IgD-negative memory B cell (primary cell): ENCODE data around the gene HGF. TPM values are rescaled to one million over a fixed set of nuclear protein-coding genes. Genes with fewer than 3 reads are reported as not detected.

Experiments
- H3K27ac Mint-ChIP-seq, 3 donors: one replicate each; pipeline ENCODE4 v1.8.0; 2020 to 2022; ENCODE audit warnings: mild to moderate bottlenecking in 3 of 3, mixed read lengths in 3 of 3, moderate library complexity in 1 of 3
- H3K27me3 Mint-ChIP-seq: one replicate; pipeline ENCODE4 v1.8.0; 2021; ENCODE audit warnings: mixed read lengths
- H3K36me3 Mint-ChIP-seq: one replicate; pipeline ENCODE4 v1.8.0; 2020; ENCODE audit warnings: mild to moderate bottlenecking, mixed read lengths
- H3K4me1 Mint-ChIP-seq, 3 donors: one replicate each; pipeline ENCODE4 v1.8.0; 2020 to 2022; ENCODE audit warnings: mixed read lengths in 3 of 3, mild to moderate bottlenecking in 1 of 3
- H3K4me3 Mint-ChIP-seq, 4 donors: one replicate each; pipeline ENCODE4 v1.8.0; 2020 to 2022; ENCODE audit warnings: mild to moderate bottlenecking in 4 of 4, mixed read lengths in 4 of 4, moderate library complexity in 3 of 4
- H3K9me3 Mint-ChIP-seq, 3 donors: one replicate each; pipeline ENCODE4 v1.8.0; 2020 to 2021; ENCODE audit warnings: mixed read lengths in 3 of 3, mild to moderate bottlenecking in 1 of 3
- polyA plus RNA-seq: library from polyadenylated mRNA; unstranded; fragments of 300-500 nt; fragmentation: Illumina TruSeq; gene quantifications from one replicate; pipeline ENCODE4 v1.2.3, GENCODE V29; 2021

The HGF gene
- polyA plus RNA-seq, 1 donor from 2014 or later, result not detected

DNA sequence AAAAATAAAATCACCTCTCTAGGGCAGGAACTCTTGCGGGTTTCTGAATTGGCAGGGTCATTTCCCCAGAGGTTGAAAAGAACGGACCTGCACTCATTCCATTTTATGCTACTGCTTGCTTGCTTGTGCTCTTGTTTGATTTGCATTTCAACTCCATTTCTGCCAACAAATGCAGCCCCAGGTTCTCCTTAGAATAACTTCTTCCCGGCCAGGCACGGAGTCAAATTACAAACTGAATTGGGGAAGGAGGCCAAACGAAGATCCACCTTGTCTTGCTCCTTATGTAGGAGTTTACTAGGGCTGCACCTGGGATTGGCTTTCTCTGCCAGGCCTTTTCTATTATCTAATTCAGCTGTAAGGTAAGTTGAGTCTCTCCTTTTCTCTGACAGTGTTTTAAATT is 79.6 kb downstream of the HGF start:
- Mint-ChIP-seq H3K4me3 (no peak overlapping the region), H3K4me1 (peaks cover 0 to under 1% (median 0%) of the 10 kb centered on the region in 3 donors), H3K36me3 (peaks cover 2% of the 10 kb centered on the region), H3K27me3 (no peaks in the 10 kb centered on the region), H3K9me3 (peaks cover under 1 to 4% (median 4%) of the 10 kb centered on the region in 3 donors), H3K27ac (no peak overlapping the region)

DNA sequence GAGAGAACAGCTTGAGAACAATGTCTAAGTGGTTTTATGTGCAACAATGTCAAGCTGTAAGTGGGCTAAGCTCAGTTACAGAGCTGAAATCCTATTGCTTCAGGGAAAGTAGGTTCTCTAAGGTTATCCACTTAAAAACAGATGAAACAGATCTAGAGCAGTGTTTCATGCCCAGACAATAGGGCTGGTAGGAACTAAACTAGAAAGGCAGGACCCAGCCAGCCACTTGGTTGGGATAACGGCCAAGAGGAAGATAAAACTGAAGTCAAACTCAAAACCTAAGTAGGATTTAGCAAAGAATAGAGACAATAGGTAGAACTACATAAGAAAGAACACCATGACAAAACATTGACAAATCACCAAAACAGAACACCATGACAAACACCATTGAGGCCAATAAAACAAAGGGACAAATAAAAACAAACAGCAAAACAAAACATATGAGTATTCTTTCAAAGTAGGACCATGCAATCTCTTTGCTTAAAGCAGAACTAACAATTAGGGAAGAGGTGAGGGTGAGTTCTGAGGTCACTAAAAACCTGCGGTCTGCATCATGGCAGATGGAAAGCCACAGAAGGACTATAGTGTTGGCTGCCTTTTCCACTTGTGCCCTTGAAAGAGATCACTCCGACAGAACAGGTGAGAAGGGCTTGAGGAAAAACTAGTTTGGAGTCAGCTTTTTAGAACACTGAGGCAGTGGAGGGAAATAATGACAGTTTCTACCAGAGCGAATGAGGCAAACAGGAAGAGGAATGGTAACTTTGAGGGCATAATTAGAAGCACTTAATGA is 81.0 kb downstream of the HGF start:
- peaks cover 2% of the 10 kb centered on the region for H3K36me3 Mint-ChIP-seq
- H3K27ac Mint-ChIP-seq, result peak overlapping the region in 1 of 3 donors; percentile 27
- H3K9me3 Mint-ChIP-seq, result peaks cover 4 to 7% (median 5%) of the 10 kb centered on the region in 3 donors
- H3K27me3 Mint-ChIP-seq, result no peaks in the 10 kb centered on the region
- H3K4me3 Mint-ChIP-seq, result peak overlapping the region in 1 of 4 donors; percentile 48
- peaks cover 0 to 1% (median 0%) of the 10 kb centered on the region in 3 donors for H3K4me1 Mint-ChIP-seq

DNA sequence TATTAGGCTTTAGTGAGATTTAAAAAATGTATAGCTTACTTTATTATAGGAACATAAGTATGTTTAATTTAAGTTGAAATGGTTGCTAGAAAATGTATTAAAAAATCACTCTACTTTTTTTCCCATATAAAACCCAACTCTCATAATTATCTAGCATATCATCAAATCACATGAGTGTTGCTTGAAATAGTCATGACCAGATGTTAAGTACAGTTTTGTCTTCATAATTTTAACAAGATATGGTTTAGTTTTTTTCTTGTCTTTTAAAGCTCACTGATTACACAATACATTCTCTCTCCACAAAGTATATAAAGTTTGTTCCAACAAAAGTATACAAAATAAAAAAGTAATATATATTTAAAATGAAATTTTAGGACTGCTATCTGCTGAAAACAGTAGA is 82.8 kb downstream of the HGF start:
- Mint-ChIP-seq H3K36me3 (no peaks in the 10 kb centered on the region), H3K27me3 (no peaks in the 10 kb centered on the region), H3K4me3 (no peak overlapping the region), H3K9me3 (peaks cover 4 to 7% (median 5%) of the 10 kb centered on the region in 3 donors), H3K4me1 (peaks cover 0 to 1% (median 0%) of the 10 kb centered on the region in 3 donors), H3K27ac (no peak overlapping the region)

DNA sequence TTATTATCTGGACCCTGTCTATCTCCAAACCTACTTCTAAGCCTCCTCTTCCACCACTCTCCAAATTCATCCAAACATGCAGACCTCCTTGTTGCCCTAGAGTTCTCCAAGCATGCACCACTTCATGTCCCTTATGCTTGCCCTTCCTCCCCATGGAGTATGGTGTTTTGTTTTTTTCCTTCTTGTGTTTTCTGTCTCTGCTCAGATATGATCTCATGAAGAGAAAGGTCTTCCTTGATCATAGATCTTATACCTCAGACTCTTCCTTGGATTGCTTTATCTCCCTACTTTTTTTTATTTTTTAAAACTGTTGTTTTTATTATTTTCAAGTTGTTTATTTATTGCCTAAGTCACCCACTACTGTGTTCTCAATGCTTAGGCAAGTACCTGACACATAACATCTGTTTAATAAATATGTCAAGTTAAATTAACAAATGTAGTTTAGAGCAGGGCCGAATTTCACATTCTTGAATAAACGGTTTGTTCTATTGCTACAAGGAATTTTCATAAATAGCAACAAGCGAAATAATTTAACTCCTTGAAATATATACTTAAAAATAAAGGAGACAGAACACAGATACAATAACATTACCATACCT is 84.5 kb downstream of the HGF start:
- H3K9me3 Mint-ChIP-seq, result peaks cover 4 to 7% (median 6%) of the 10 kb centered on the region in 3 donors
- H3K36me3 Mint-ChIP-seq, result no peaks in the 10 kb centered on the region
- no peaks in the 10 kb centered on the region for H3K27me3 Mint-ChIP-seq
- no peak overlapping the region for H3K4me3 Mint-ChIP-seq
- peak overlapping the region in 1 of 3 donors; percentile 70 for H3K27ac Mint-ChIP-seq
- H3K4me1 Mint-ChIP-seq, result peaks cover 0 to 1% (median 0%) of the 10 kb centered on the region in 3 donors

DNA sequence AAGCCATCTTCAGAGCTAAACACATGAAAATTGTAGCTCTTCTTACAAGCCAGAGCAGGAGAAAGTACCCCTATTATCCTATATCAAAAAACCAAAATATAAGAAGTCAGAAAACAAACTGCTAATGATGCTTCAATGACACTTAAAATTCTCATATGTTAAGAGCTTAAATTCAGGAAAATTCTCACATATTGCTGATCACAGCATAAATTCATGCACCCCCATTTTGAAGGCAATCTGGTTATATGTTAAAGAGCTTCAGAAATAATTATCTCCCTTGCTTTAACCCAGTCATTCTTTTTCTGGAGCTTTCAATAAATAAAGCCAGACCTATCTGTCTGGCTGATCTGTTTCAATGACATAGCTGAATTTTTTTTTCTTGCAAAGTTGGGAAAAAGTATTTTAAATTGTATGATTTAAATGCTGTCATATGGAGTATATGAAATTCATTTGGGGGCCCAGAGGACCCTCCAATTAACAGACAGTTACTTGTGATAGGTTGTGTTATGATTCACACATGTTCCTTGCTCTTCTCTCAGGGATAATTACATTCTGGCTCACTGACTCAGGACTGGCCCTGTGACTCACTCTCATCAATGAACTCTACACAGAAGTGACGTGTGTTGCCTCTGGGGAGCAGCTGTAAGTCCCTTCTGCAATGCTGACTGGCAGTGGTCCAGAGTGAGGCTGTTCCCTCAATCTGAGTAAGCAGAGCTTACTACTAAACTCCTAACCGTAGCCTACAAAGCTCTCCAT is 85.2 kb downstream of the HGF start:
- Mint-ChIP-seq H3K27ac (peak overlapping the region in 1 of 3 donors; percentile 70), H3K4me1 (peaks cover 0 to 1% (median 0%) of the 10 kb centered on the region in 3 donors), H3K27me3 (no peaks in the 10 kb centered on the region), H3K4me3 (no peak overlapping the region), H3K9me3 (peaks cover 8 to 13% (median 9%) of the 10 kb centered on the region in 3 donors), H3K36me3 (no peaks in the 10 kb centered on the region)

DNA sequence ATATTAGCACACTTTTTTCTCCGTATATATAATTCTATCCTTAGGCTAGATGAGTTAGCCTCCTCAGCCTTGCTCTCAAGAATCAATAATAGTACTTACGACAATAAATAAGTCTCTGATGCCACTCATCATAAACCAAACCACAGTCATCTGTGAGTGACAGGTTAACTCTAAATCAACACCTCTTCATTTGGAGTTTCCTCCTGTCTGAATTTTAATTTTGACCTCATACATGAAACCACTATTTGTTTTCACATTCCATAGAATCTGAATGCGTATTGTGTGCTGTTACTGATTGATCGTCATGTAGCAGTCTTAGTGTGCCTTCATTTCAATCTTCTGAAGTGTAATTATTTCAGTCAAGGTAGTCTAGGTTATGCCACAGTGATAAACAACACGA is 85.8 kb downstream of the HGF start:
- Mint-ChIP-seq H3K36me3 (no peaks in the 10 kb centered on the region), H3K4me1 (peaks cover 0 to 1% (median 0%) of the 10 kb centered on the region in 3 donors), H3K27ac (no peak overlapping the region), H3K9me3 (peaks cover 6 to 14% (median 9%) of the 10 kb centered on the region in 3 donors), H3K27me3 (no peaks in the 10 kb centered on the region), H3K4me3 (no peak overlapping the region)

DNA sequence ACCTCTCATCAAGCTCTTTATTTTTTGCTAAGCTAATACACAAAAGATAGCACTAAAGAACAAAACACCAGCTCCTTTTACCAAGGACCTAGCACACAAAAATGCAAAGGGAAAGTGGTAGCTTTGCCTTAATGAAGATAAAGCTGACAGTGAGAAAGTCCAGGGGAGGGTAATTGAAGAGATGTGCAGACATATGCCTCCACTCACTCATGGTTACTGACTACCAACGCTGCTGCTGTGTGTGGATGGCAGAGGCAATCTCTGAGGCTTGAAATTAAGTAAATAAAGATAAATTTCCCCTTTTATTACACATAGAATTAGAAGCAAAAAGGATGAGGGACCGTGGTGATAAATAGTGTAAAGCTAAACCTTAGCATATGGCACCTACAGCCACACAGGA is 87.0 kb downstream of the HGF start:
- Mint-ChIP-seq H3K4me1 (peaks cover 0 to 1% (median 0%) of the 10 kb centered on the region in 3 donors), H3K36me3 (no peaks in the 10 kb centered on the region), H3K27ac (no peak overlapping the region), H3K4me3 (no peak overlapping the region), H3K27me3 (no peaks in the 10 kb centered on the region), H3K9me3 (peaks cover 5 to 14% (median 6%) of the 10 kb centered on the region in 3 donors)

DNA sequence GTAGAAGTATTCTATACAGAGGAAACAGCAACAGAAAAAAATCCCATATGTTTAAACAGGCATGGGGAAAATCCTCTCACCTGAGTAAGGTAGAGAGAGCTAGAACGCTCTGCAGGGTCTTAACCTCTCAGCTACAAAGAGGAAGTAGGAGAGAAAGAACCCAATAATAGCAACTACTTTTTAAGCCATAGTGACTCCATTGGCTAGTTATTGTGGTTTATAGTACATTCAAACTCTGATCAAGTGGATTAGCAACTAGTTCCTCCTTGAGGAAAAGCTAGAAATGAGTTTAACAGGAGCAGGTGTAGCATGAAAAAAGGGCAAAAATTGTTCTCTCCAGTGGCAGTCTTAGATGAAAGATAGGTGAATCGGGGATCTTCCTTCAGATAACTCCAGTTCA is 89.7 kb downstream of the HGF start:
- Mint-ChIP-seq H3K27me3 (no peaks in the 10 kb centered on the region), H3K36me3 (no peaks in the 10 kb centered on the region), H3K9me3 (peaks cover 4 to 12% (median 5%) of the 10 kb centered on the region in 3 donors), H3K27ac (no peak overlapping the region), H3K4me1 (no peaks in the 10 kb centered on the region), H3K4me3 (no peak overlapping the region)

DNA sequence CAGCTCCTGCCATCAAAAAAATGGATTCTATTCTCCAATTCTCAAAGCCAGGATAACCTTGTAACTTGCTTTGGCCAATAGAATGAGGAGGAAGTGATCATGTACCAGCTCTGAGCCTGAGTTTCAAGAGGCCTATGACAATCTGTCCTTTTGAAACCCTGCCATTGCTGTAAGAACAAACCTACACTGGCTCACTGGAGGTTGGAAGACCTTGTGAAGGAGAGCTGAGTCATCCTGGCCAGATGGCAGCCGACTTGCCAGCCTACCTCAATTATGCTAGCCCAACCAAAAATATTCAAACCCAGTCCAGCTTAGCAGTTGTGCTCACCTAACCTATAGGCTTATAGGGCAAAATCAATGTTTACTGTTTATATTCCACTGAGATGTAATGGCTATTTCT is 93.0 kb downstream of the HGF start:
- H3K27me3 Mint-ChIP-seq, result no peaks in the 10 kb centered on the region
- H3K4me3 Mint-ChIP-seq, result no peak overlapping the region
- H3K4me1 Mint-ChIP-seq, result no peaks in the 10 kb centered on the region
- no peaks in the 10 kb centered on the region for H3K36me3 Mint-ChIP-seq
- peaks cover 2 to 9% (median 4%) of the 10 kb centered on the region in 3 donors for H3K9me3 Mint-ChIP-seq
- H3K27ac Mint-ChIP-seq, result no peak overlapping the region

DNA sequence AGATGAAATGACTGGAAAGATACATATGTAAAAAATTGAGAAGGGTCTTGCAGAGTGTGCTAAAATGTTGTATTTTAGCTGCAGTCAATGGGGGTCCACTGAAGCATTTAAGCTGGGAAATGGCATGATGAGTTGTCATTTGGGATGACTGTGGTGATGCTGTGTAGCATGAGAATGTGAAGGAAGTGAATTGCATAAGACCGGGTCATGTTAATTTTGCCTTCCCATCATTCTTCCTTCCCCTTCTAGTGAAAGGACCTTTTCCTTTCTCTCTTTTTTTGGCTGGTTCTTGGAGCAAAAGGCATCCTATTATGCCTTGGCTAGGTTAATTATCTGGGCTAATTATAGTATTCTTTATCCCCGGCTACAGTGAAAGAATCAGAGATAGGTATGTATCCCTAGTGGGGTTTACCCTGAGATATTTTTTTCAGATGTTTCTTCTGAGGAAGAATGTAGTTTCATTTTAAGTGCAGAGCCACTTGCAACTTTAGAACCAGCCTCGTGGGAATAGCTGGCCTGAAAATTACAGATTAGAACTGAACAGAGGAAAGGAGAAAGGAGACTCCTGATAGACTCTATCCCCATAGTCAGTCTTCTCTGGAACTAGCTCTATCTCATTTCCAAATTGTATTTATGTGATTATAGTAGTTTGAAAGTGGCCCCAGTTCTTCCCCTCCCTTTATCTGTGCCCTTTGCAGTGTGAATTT is 93.6 kb downstream of the HGF start:
- Mint-ChIP-seq H3K27ac (no peak overlapping the region), H3K4me3 (no peak overlapping the region), H3K4me1 (no peaks in the 10 kb centered on the region), H3K9me3 (peaks cover 2 to 9% (median 4%) of the 10 kb centered on the region in 3 donors), H3K27me3 (no peaks in the 10 kb centered on the region), H3K36me3 (no peaks in the 10 kb centered on the region)

DNA sequence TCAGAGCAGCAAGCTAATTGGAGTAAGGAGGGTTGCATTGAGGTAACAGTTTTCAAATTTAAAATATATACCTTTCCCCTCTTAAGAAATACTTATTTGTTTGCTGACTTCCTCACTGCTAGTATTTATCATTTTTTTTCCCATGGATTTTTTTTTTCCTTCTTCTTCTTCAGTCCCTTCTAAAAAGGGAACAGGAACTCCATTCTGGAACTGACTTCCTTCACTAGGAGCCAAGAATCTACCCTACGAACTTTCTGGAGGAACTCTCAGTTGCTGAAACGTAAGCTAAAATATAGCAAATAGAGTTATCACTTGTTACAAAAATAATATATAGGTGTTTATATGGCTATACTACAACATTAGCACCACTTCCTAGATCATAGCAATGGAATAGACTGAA is 95.4 kb downstream of the HGF start:
- no peak overlapping the region for H3K4me3 Mint-ChIP-seq
- H3K27me3 Mint-ChIP-seq, result no peaks in the 10 kb centered on the region
- H3K4me1 Mint-ChIP-seq, result no peaks in the 10 kb centered on the region
- no peaks in the 10 kb centered on the region for H3K9me3 Mint-ChIP-seq
- H3K27ac Mint-ChIP-seq, result no peak overlapping the region
- H3K36me3 Mint-ChIP-seq, result no peaks in the 10 kb centered on the region

DNA sequence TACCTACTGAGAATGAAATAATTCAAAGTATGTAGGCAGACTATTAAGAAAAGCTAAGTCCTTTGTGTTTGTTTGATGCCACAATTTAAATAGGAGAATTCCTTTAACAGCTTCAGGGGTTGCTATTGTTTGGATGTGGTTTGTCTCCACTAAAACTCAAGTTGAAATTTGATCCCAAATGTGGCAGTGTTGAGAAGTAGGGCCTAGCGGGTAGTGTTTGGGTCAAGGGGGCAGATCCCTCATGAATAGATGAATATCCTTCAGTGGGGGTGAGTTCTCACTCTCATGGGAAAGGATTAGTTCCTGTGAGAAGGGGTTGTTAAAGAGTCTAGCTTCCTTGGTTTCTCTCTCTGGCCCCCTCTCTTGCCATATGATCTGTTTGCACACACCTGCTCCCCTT is 97.0 kb downstream of the HGF start:
- H3K9me3 Mint-ChIP-seq, result no peaks in the 10 kb centered on the region
- H3K4me1 Mint-ChIP-seq, result no peaks in the 10 kb centered on the region
- no peaks in the 10 kb centered on the region for H3K36me3 Mint-ChIP-seq
- H3K27ac Mint-ChIP-seq, result no peak overlapping the region
- no peak overlapping the region for H3K4me3 Mint-ChIP-seq
- no peaks in the 10 kb centered on the region for H3K27me3 Mint-ChIP-seq

DNA sequence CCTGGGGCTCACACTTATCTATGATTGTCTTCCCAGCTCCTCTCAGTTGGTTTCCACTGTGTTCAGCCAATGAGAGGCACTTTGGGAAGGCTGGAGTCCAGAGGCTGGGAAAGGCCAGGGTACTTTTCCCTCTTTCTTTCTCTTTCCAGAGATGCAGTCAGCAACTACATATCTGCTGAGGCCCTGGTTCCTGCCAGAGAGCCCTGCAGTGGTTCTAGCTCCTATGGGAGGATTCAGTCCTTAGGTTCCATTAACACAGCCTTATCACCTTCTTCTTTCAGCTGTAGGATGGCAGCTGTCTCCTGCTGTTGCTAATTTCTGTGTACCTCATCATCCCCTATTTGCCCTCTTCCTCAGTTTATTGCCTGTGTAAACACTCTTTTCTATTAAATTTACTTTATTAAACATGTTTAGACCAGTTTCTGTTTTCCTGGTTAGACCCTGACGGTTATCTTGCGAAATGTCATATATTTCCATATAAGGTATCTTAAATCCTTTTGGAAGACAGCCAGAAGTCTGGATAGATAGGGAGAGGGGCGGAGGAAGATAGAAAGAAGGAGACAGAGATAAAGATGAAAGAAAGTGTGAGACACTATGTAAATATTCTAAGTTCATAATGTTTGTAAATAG is 100.3 kb downstream of the HGF start:
- Mint-ChIP-seq H3K4me3 (no peak overlapping the region), H3K36me3 (no peaks in the 10 kb centered on the region), H3K9me3 (no peaks in the 10 kb centered on the region), H3K27ac (no peak overlapping the region), H3K4me1 (no peaks in the 10 kb centered on the region), H3K27me3 (no peaks in the 10 kb centered on the region)

DNA sequence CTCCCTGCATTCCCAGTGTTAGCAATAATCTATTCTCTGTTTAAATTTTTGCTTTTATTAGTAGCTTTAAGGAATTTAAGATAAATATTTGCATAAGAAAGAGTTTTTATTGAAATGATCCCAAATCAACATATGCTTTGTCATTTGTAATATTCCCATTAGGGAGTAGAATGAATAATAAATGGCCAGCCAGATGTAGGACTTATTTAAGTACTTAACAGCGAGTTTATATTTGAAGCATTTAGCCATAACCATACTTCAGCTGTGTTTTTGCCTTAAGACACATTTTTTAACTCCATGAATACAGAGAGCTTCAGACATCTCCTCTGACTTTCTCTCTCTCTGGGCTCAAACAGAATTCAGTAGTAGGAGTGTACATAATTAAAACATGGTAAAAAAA is 103.6 kb downstream of the HGF start:
- no peak overlapping the region for H3K4me3 Mint-ChIP-seq
- peaks cover 0 to 3% (median 0%) of the 10 kb centered on the region in 3 donors for H3K9me3 Mint-ChIP-seq
- H3K36me3 Mint-ChIP-seq, result no peaks in the 10 kb centered on the region
- no peak overlapping the region for H3K27ac Mint-ChIP-seq
- no peaks in the 10 kb centered on the region for H3K27me3 Mint-ChIP-seq
- no peaks in the 10 kb centered on the region for H3K4me1 Mint-ChIP-seq
